ENCODE measurements around the gene KCNQ2. TPM values are rescaled to one million over a fixed set of nuclear protein-coding genes. Genes with fewer than 3 reads are reported as not detected.

The KCNQ2 gene
- total RNA-seq, 1 donor from 2014 or later = 354 TPM

GRCh38 chr20:63466861-63467260 lies 5.6 kb downstream of the KCNQ2 start:
- peak overlapping the region; percentile 63 for H3K4me3 Mint-ChIP-seq (ENCODE audit: unreplicated experiment)

DNA sequence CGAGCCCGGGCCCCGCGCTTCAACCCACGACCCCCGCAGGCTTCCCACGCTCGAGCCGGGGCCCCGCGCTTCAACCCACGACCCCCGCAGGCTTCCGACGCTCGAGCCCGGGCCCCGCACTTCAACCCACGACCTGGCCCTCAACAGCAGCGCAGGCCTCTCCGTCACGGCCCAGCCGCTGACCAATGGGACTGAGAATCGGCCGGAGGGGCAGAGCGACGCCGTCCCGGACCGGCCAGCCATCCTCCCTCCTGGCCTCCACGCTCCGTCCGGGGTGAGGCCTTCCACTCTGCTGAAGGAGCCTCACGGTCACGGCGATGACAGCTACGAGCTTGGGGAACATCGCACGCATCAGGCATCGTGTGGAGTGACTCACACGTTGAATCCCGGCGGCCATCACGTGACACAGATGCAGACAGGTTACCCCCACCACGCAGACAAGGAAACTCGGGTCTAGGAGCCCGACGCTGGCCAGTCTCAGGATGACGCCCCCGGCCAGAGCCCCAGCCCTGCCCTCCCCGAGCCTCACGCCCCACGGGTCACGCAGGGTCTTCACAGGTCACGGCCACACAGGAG lies 6.1 kb downstream of the KCNQ2 start:
- Mint-ChIP-seq H3K27me3 (ENCODE audit: unreplicated experiment) (peaks cover 11% of the 10 kb centered on the region), H3K27ac (ENCODE audit: unreplicated experiment) (no peak overlapping the region), H3K4me1 (ENCODE audit: low read depth, unreplicated experiment) (peaks cover 41% of the 10 kb centered on the region), H3K4me3 (ENCODE audit: unreplicated experiment) (peak overlapping the region; percentile 74), H3K9me3 (ENCODE audit: unreplicated experiment) (peaks cover 9% of the 10 kb centered on the region), H3K36me3 (ENCODE audit: unreplicated experiment) (no peaks in the 10 kb centered on the region)
- no peak for TF ChIP-seq CTCF (IDR thresholded peaks at IDR 0.05; ENCODE audit: partially characterized antibody, unreplicated experiment)
- no peak for DNase-seq

More at GRCh38 chr20:63466861-63467260, 5.6 kb downstream of the KCNQ2 start:
- peaks cover 41% of the 10 kb centered on the region for H3K4me1 Mint-ChIP-seq (ENCODE audit: low read depth, unreplicated experiment)
- no peaks in the 10 kb centered on the region for H3K36me3 Mint-ChIP-seq (ENCODE audit: unreplicated experiment)
- H3K27me3 Mint-ChIP-seq (ENCODE audit: unreplicated experiment) = peaks cover 11% of the 10 kb centered on the region
- DNase-seq = no peak
- no peak for TF ChIP-seq CTCF (IDR thresholded peaks at IDR 0.05; ENCODE audit: partially characterized antibody, unreplicated experiment)
- peak overlapping the region; percentile 75 for H3K27ac Mint-ChIP-seq (ENCODE audit: unreplicated experiment)
- H3K9me3 Mint-ChIP-seq (ENCODE audit: unreplicated experiment) = peaks cover 9% of the 10 kb centered on the region

DNA sequence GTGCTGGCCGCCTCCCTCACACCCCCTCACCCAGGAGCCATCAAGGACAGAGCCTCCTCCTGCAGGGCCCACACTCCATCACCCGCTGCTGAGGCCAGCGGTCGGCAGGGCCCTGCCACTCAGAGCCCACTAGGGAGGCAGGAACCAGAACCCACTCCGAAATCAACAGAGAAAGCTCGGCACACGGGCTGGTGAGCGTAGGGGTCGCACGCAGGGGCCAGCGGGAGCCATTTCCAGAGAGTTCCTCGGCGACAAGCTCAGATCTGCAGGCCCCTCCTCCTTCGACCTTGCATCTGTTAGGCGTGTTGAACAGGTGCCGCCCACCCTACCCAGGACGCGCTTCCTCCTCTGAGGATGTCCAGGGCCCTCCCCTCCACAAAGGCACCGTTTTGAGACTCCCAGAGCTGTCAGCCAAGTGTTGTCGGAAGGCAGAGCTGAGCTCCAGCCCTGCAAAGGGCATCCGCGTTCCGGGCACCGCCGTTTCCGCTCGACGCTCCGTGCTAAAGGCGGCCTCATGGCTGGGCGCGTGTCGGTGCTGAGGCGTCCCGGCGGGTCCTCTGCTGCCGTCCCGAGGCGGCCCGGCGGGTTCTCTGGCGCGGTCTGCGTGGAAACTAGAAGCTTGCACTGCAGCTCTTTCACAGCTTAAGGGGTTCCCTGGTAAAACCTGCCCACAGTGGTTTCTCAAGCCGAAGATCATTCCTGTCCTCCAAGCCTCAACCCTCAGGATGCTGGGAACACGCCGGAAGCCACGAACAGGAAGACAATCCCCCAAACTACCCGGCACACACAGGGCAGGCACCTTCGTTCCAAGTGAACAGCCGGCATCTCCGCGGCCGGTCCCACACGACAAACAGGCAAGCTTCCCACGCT lies 6.8 kb downstream of the KCNQ2 start:
- H3K27ac Mint-ChIP-seq (ENCODE audit: unreplicated experiment) = peak overlapping the region; percentile 52
- no peaks in the 10 kb centered on the region for H3K36me3 Mint-ChIP-seq (ENCODE audit: unreplicated experiment)
- H3K27me3 Mint-ChIP-seq (ENCODE audit: unreplicated experiment) = peaks cover 11% of the 10 kb centered on the region
- TF ChIP-seq CTCF (IDR thresholded peaks at IDR 0.05; ENCODE audit: partially characterized antibody, unreplicated experiment) = no peak
- H3K4me1 Mint-ChIP-seq (ENCODE audit: low read depth, unreplicated experiment) = peaks cover 47% of the 10 kb centered on the region
- peaks cover 9% of the 10 kb centered on the region for H3K9me3 Mint-ChIP-seq (ENCODE audit: unreplicated experiment)
- H3K4me3 Mint-ChIP-seq (ENCODE audit: unreplicated experiment) = peak overlapping the region; percentile 74
- no peak for DNase-seq

DNA sequence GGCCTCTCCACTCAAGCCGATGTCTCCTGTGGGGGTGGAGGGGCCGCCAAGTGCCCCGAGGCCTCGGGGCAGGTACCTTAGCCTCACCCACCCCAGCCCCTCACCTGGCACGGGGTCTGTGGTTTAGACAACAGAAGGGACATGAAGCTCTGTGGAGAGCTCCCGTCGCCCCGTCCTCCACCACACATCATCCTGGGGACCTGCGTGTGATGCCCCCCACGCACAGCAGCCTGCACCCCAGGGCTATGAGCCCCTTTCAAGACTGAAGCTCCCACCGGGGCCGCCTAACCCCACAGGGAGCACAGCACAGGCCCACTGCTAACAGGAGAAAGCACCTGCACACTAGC lies 8.2 kb downstream of the KCNQ2 start:
- Mint-ChIP-seq H3K9me3 (ENCODE audit: unreplicated experiment) (peaks cover 9% of the 10 kb centered on the region), H3K36me3 (ENCODE audit: unreplicated experiment) (no peaks in the 10 kb centered on the region), H3K27ac (ENCODE audit: unreplicated experiment) (no peak overlapping the region), H3K4me1 (ENCODE audit: low read depth, unreplicated experiment) (peaks cover 47% of the 10 kb centered on the region), H3K4me3 (ENCODE audit: unreplicated experiment) (peak overlapping the region; percentile 68), H3K27me3 (ENCODE audit: unreplicated experiment) (peaks cover 11% of the 10 kb centered on the region)
- TF ChIP-seq CTCF (IDR thresholded peaks at IDR 0.05; ENCODE audit: partially characterized antibody, unreplicated experiment) = no peak
- no peak for DNase-seq
